Right lobe of liver (tissue), 4 donors: ENCODE measurements around the gene WT1.
A peak's percentile ranks its signal among the peaks of the same experiment; 100 is the strongest.

Source experiments
- CTCF ChIP-seq, 4 donors: fragments of 200-600 bp in 3 of 4; fragments of 450-650 bp in 1 of 4; IDR thresholded peaks; one replicate each; pipeline versions ENCODE4 v1.5.1 to v1.8.0; 2016 to 2022; ENCODE audit warnings: antibody characterized with exemption in 4 of 4, mild to moderate bottlenecking in 2 of 4
- POLR2A ChIP-seq: fragments of 450-650 bp; IDR thresholded peaks from one replicate; pipeline ENCODE4 v1.6.1; 2017; ENCODE audit warnings: antibody characterized with exemption, mild to moderate bottlenecking
- donor health status: DM: no; HTN: no; CAD: no.
- donor health status: DM: no; HTN: no; CAD: no.
- donor health status: DM: no; HTN: yes; CAD: no.

GRCh38 chr11:32385998-32386397 lies 49.3 kb downstream of the WT1 start:
- TF ChIP-seq CTCF (IDR thresholded peaks at IDR 0.05) (peak in 3 of 4 donors; percentile 16 to 28 (median 22)), POLR2A (no peak)
